WTC11 (cell line): ENCODE results near the gene CNIH3. TPM values are rescaled to one million over a fixed set of nuclear protein-coding genes. Genes with fewer than 3 reads are reported as not detected.

Experiments
- ATAC-seq: fragments of 200-7000 bp; cut with Tn5 transposase; 2 replicates; pipeline ENCODE4 v1.10.0; 2021; ENCODE audit warnings: mild to moderate bottlenecking, moderate library complexity
- CTCF ChIA-PET: fragments of 300-600 bp; sonication (Branson Sonifier 250); formaldehyde crosslinking; loops from one replicate; lab custom pipeline; 2021; ENCODE audit warnings: antibody characterized with exemption; lab: Charles Lee
- POLR2A ChIA-PET: fragments of 350-600 bp; sonication (Branson Sonifier 250); formaldehyde crosslinking; loops from one replicate; lab custom pipeline; 2021; ENCODE audit warnings: antibody characterized with exemption; lab: Charles Lee
- DNase-seq: peaks from one replicate; pipeline ENCODE4 v3.0.0; 2021; ENCODE audit warnings: low spot score
- H3K27ac Mint-ChIP-seq: 2 replicates; pipeline ENCODE4 v1.8.0; 2021; ENCODE audit warnings: mixed read lengths
- H3K27me3 Mint-ChIP-seq: 2 replicates; pipeline ENCODE4 v1.8.0; 2021; ENCODE audit warnings: low read depth, mild to moderate bottlenecking, moderate library complexity, mixed read lengths
- H3K36me3 Mint-ChIP-seq: 2 replicates; pipeline ENCODE4 v1.8.0; 2021; ENCODE audit warnings: mixed read lengths
- H3K4me1 Mint-ChIP-seq: 2 replicates; pipeline ENCODE4 v1.8.0; 2022; ENCODE audit warnings: mixed read lengths
- H3K4me3 Mint-ChIP-seq: 2 replicates; pipeline ENCODE4 v1.8.0; 2021; ENCODE audit warnings: mild to moderate bottlenecking, moderate library complexity, mixed read lengths
- H3K9me3 Mint-ChIP-seq: 2 replicates; pipeline ENCODE4 v1.8.0; 2021; ENCODE audit warnings: mixed read lengths
- CBFB ChIP-seq: sonication (generic); formaldehyde crosslinking; IDR thresholded peaks from 2 replicates; pipeline ENCODE4 v1.8.1; 2022; ENCODE audit warnings: mild to moderate bottlenecking, low read depth, missing genetic modification reagents
- CREB1 ChIP-seq: sonication (generic); formaldehyde crosslinking; IDR thresholded peaks from 2 replicates; pipeline ENCODE4 v1.8.0; 2023; ENCODE audit warnings: mild to moderate bottlenecking, missing genetic modification reagents
- EMX1 ChIP-seq: fragments of 250-450 bp; sonication (Bioruptor Pico); IDR thresholded peaks from 2 replicates; pipeline ENCODE4 v1.8.0; 2021; ENCODE audit warnings: mild to moderate bottlenecking
- ETV6 ChIP-seq: sonication (generic); formaldehyde crosslinking; IDR thresholded peaks from 2 replicates; pipeline ENCODE4 v1.8.1; 2022; ENCODE audit warnings: mild to moderate bottlenecking, missing genetic modification reagents
- FOXP1 ChIP-seq: sonication (generic); formaldehyde crosslinking; IDR thresholded peaks from 2 replicates; pipeline ENCODE4 v1.8.0; 2022; ENCODE audit warnings: missing genetic modification reagents, mild to moderate bottlenecking, moderate library complexity, borderline replicate concordance
- GTF2I ChIP-seq: fragments of 250-450 bp; sonication (Bioruptor Pico); conservative IDR thresholded peaks from 2 replicates; pipeline ENCODE4 v1.4.0; 2021; ENCODE audit warnings: mild to moderate bottlenecking
- HMGA2 ChIP-seq: fragments of 250-450 bp; sonication (Bioruptor Pico); IDR thresholded peaks from 2 replicates; pipeline ENCODE4 v1.4.0; 2021; ENCODE audit warnings: mild to moderate bottlenecking, moderate library complexity
- JAZF1 ChIP-seq: fragments of 250-450 bp; sonication (Bioruptor Pico); IDR thresholded peaks from 2 replicates; pipeline ENCODE4 v1.9.0; 2021; ENCODE audit warnings: moderate library complexity, mild to moderate bottlenecking, inconsistent platforms
- RORB ChIP-seq: fragments of 250-450 bp; sonication (Bioruptor Pico); IDR thresholded peaks from 2 replicates; pipeline ENCODE4 v1.9.0; 2021; ENCODE audit warnings: mild to moderate bottlenecking
- SMAD3 ChIP-seq: sonication (generic); formaldehyde crosslinking; IDR thresholded peaks from 2 replicates; pipeline ENCODE4 v1.8.0; 2022; ENCODE audit warnings: missing genetic modification reagents, mild to moderate bottlenecking, borderline replicate concordance
- ZNF121 ChIP-seq: sonication (generic); formaldehyde crosslinking; IDR thresholded peaks from 2 replicates; pipeline ENCODE4 v1.8.0; 2023; ENCODE audit warnings: missing genetic modification reagents
- ZNF416 ChIP-seq: fragments of 250-450 bp; sonication (Bioruptor Pico); IDR thresholded peaks from 2 replicates; pipeline ENCODE4 v1.9.0; 2021; ENCODE audit warnings: mild to moderate bottlenecking, inconsistent platforms
- ZNF423 ChIP-seq: fragments of 250-450 bp; sonication (Bioruptor Pico); IDR thresholded peaks from 2 replicates; pipeline ENCODE4 v2.1.2; 2022; ENCODE audit warnings: mild to moderate bottlenecking, moderate library complexity
- total RNA-seq: library from RNA; stranded (reverse); gene quantifications from 3 replicates; pipeline ENCODE4 v1.2.3, GENCODE V29; 2021
- TF ChIP-seq, protein P1 (sequence below): sonication (generic); formaldehyde crosslinking; IDR thresholded peaks from 2 replicates; pipeline ENCODE4 v1.8.0; 2022; ENCODE audit warnings: missing genetic modification reagents
- TF ChIP-seq, protein P2 (sequence below): fragments of 250-450 bp; sonication (Bioruptor Pico); IDR thresholded peaks from 2 replicates; pipeline ENCODE4 v1.9.0; 2021; ENCODE audit warnings: mild to moderate bottlenecking
- TF ChIP-seq, protein P3 (sequence below): fragments of 200-600 bp; IDR thresholded peaks from 2 replicates; pipeline ENCODE4 v1.8.0; 2022; ENCODE audit warnings: antibody characterized with exemption
- TF ChIP-seq, protein P4 (sequence below): sonication (generic); formaldehyde crosslinking; IDR thresholded peaks from 2 replicates; pipeline ENCODE4 v1.8.1; 2022; ENCODE audit warnings: low read depth, missing genetic modification reagents, borderline replicate concordance
- TF ChIP-seq, protein P5 (sequence below): sonication (generic); formaldehyde crosslinking; IDR thresholded peaks from 2 replicates; pipeline ENCODE4 v1.8.1; 2023; ENCODE audit warnings: mild to moderate bottlenecking, missing genetic modification reagents
- TF ChIP-seq, protein P6 (sequence below): fragments of 250-450 bp; sonication (Bioruptor Pico); IDR thresholded peaks from 2 replicates; pipeline ENCODE4 v1.9.0; 2021; ENCODE audit warnings: moderate library complexity, mild to moderate bottlenecking, inconsistent platforms, borderline replicate concordance
- TF ChIP-seq, protein P7 (sequence below): sonication (generic); formaldehyde crosslinking; IDR thresholded peaks from 2 replicates; pipeline ENCODE4 v1.8.0; 2022; ENCODE audit warnings: mild to moderate bottlenecking, missing genetic modification reagents
- TF ChIP-seq, protein P8 (sequence below): sonication (generic); formaldehyde crosslinking; IDR thresholded peaks from 2 replicates; pipeline ENCODE4 v1.8.0; 2022; ENCODE audit warnings: mild to moderate bottlenecking, missing genetic modification reagents
- TF ChIP-seq, protein P9 (sequence below): sonication (generic); formaldehyde crosslinking; IDR thresholded peaks from 2 replicates; pipeline ENCODE4 v1.8.1; 2023; ENCODE audit warnings: mild to moderate bottlenecking, moderate library complexity, missing genetic modification reagents

Gene CNIH3
- total RNA-seq, 1 experiment from 2014 or later = 8.1 TPM

DNA sequence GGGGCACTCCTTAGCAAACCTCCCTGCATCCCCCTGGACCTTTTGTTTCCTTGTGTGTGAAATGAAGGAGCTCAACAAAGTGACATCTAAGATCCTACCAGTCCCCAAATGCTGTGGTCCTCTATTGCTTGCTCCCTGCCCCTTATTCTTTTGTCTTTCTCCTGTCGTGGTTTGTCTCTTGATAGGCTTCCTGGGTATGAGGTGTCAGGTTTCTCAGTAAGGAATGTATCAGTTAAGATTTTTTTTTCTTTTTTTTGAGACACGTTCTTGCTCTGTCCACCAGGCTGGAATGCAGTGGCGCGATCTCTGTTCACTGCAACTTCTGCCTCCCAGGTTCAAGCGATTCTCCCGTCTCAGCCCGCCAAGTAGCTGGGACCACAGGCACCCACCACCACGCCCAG is 16.8 kb downstream of the CNIH3 start (continued):
- TF ChIP-seq, protein P1, sequence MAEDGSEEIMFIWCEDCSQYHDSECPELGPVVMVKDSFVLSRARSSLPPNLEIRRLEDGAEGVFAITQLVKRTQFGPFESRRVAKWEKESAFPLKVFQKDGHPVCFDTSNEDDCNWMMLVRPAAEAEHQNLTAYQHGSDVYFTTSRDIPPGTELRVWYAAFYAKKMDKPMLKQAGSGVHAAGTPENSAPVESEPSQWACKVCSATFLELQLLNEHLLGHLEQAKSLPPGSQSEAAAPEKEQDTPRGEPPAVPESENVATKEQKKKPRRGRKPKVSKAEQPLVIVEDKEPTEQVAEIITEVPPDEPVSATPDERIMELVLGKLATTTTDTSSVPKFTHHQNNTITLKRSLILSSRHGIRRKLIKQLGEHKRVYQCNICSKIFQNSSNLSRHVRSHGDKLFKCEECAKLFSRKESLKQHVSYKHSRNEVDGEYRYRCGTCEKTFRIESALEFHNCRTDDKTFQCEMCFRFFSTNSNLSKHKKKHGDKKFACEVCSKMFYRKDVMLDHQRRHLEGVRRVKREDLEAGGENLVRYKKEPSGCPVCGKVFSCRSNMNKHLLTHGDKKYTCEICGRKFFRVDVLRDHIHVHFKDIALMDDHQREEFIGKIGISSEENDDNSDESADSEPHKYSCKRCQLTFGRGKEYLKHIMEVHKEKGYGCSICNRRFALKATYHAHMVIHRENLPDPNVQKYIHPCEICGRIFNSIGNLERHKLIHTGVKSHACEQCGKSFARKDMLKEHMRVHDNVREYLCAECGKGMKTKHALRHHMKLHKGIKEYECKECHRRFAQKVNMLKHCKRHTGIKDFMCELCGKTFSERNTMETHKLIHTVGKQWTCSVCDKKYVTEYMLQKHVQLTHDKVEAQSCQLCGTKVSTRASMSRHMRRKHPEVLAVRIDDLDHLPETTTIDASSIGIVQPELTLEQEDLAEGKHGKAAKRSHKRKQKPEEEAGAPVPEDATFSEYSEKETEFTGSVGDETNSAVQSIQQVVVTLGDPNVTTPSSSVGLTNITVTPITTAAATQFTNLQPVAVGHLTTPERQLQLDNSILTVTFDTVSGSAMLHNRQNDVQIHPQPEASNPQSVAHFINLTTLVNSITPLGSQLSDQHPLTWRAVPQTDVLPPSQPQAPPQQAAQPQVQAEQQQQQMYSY = no peak
- TF ChIP-seq, protein P2, sequence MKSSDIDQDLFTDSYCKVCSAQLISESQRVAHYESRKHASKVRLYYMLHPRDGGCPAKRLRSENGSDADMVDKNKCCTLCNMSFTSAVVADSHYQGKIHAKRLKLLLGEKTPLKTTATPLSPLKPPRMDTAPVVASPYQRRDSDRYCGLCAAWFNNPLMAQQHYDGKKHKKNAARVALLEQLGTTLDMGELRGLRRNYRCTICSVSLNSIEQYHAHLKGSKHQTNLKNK (CRISPR knock-in tag) = no peak
- TF ChIP-seq ZNF423 (CRISPR knock-in tag) = no peak
- no peak for TF ChIP-seq FOXP1 (CRISPR knock-in tag)
- TF ChIP-seq CBFB (CRISPR knock-in tag) = no peak
- TF ChIP-seq GTF2I (CRISPR knock-in tag) = no peak
- TF ChIP-seq, protein P3, sequence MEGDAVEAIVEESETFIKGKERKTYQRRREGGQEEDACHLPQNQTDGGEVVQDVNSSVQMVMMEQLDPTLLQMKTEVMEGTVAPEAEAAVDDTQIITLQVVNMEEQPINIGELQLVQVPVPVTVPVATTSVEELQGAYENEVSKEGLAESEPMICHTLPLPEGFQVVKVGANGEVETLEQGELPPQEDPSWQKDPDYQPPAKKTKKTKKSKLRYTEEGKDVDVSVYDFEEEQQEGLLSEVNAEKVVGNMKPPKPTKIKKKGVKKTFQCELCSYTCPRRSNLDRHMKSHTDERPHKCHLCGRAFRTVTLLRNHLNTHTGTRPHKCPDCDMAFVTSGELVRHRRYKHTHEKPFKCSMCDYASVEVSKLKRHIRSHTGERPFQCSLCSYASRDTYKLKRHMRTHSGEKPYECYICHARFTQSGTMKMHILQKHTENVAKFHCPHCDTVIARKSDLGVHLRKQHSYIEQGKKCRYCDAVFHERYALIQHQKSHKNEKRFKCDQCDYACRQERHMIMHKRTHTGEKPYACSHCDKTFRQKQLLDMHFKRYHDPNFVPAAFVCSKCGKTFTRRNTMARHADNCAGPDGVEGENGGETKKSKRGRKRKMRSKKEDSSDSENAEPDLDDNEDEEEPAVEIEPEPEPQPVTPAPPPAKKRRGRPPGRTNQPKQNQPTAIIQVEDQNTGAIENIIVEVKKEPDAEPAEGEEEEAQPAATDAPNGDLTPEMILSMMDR = no peak
- no peak for TF ChIP-seq SMAD3 (CRISPR knock-in tag)
- TF ChIP-seq EMX1 (CRISPR knock-in tag) = no peak
- TF ChIP-seq RORB (CRISPR knock-in tag) = no peak

DNA sequence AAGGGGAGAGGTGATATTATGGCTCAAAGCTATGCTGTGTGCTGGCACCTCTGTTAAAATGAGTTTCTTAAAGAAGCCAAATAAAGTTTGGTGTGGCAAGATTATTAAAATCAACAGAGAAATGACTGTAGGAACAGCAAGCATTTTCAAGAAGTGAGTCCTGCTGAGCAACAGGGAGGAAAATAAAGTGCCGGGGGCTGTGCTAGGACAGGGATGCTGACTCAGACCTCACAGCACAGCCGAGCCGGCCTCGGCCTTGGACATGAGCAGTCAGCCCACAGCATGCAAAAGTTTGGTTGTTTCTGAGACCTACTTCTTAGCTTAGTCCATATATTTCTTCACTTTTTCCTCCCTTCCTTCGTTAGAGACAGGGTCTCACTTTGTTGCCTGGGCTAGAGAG is 19.2 kb downstream of the CNIH3 start:
- H3K9me3 Mint-ChIP-seq = no peaks in the 10 kb centered on the region
- H3K27ac Mint-ChIP-seq = no peak overlapping the region
- POLR2A ChIA-PET = no interaction called here
- H3K4me1 Mint-ChIP-seq = peaks cover 43% of the 10 kb centered on the region
- H3K36me3 Mint-ChIP-seq = no peaks in the 10 kb centered on the region
- DNase-seq = no peak
- CTCF ChIA-PET = interaction anchor here (0.6 to 4.3 kb wide), 3 partner anchors 8 to 287 kb away, joined by 3 to 19 read pairs (median 9); no protein-coding TSS in a partner anchor
- H3K27me3 Mint-ChIP-seq = no peaks in the 10 kb centered on the region
- TF ChIP-seq, protein P4, sequence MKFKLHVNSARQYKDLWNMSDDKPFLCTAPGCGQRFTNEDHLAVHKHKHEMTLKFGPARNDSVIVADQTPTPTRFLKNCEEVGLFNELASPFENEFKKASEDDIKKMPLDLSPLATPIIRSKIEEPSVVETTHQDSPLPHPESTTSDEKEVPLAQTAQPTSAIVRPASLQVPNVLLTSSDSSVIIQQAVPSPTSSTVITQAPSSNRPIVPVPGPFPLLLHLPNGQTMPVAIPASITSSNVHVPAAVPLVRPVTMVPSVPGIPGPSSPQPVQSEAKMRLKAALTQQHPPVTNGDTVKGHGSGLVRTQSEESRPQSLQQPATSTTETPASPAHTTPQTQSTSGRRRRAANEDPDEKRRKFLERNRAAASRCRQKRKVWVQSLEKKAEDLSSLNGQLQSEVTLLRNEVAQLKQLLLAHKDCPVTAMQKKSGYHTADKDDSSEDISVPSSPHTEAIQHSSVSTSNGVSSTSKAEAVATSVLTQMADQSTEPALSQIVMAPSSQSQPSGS (CRISPR knock-in tag) = no peak
- TF ChIP-seq EMX1 (CRISPR knock-in tag) = no peak
- TF ChIP-seq, protein P5, sequence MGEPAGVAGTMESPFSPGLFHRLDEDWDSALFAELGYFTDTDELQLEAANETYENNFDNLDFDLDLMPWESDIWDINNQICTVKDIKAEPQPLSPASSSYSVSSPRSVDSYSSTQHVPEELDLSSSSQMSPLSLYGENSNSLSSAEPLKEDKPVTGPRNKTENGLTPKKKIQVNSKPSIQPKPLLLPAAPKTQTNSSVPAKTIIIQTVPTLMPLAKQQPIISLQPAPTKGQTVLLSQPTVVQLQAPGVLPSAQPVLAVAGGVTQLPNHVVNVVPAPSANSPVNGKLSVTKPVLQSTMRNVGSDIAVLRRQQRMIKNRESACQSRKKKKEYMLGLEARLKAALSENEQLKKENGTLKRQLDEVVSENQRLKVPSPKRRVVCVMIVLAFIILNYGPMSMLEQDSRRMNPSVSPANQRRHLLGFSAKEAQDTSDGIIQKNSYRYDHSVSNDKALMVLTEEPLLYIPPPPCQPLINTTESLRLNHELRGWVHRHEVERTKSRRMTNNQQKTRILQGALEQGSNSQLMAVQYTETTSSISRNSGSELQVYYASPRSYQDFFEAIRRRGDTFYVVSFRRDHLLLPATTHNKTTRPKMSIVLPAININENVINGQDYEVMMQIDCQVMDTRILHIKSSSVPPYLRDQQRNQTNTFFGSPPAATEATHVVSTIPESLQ (CRISPR knock-in tag) = no peak
- TF ChIP-seq HMGA2 = no peak
- H3K4me3 Mint-ChIP-seq = no peak overlapping the region
- no peak for ATAC-seq

DNA sequence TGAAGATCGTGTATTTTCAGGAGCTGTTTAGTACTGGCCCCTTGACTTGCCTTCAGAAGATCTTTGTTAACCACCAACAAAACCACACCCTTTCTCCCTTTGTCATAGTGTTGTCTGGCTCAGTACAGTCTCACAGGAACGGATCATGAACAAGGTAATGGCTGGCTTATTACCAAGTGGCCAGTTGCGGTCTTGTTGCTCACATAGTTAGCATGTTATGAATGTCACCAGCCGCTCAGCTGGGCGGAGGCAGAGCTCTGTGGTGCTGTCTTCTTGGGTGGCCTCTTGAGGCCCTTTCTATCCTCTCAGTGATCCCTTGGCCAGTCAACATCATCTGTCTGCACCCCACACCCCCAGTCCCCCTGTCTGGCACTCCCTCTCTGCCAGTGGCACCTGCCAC is 21.4 kb downstream of the CNIH3 start:
- H3K36me3 Mint-ChIP-seq = no peaks in the 10 kb centered on the region
- DNase-seq = no peak
- ChIA-PET POLR2A (no interaction called here), CTCF (interaction anchor here (1.3 kb wide), 1 partner anchor 285 kb away, joined by 5 read pairs; no protein-coding TSS in a partner anchor)
- H3K27me3 Mint-ChIP-seq = no peaks in the 10 kb centered on the region
- H3K4me1 Mint-ChIP-seq = peaks cover 40% of the 10 kb centered on the region
- H3K9me3 Mint-ChIP-seq = no peaks in the 10 kb centered on the region
- H3K4me3 Mint-ChIP-seq = no peak overlapping the region
- no peak overlapping the region for H3K27ac Mint-ChIP-seq
- ATAC-seq = no peak
- TF ChIP-seq, protein P6, sequence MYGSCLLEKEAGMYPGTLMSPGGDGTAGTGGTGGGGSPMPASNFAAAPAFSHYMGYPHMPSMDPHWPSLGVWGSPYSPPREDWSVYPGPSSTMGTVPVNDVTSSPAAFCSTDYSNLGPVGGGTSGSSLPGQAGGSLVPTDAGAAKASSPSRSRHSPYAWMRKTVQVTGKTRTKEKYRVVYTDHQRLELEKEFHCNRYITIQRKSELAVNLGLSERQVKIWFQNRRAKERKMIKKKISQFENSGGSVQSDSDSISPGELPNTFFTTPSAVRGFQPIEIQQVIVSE (CRISPR knock-in tag) = no peak
- TF ChIP-seq ZNF121 (no peak), RORB (CRISPR knock-in tag) (no peak), CREB1 (CRISPR knock-in tag) (no peak), GTF2I (CRISPR knock-in tag) (no peak), ETV6 (CRISPR knock-in tag) (no peak), JAZF1 (CRISPR knock-in tag) (no peak), ZNF416 (CRISPR knock-in tag) (no peak)
- TF ChIP-seq, protein P7, sequence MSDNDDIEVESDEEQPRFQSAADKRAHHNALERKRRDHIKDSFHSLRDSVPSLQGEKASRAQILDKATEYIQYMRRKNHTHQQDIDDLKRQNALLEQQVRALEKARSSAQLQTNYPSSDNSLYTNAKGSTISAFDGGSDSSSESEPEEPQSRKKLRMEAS = no peak
- TF ChIP-seq, protein P8, sequence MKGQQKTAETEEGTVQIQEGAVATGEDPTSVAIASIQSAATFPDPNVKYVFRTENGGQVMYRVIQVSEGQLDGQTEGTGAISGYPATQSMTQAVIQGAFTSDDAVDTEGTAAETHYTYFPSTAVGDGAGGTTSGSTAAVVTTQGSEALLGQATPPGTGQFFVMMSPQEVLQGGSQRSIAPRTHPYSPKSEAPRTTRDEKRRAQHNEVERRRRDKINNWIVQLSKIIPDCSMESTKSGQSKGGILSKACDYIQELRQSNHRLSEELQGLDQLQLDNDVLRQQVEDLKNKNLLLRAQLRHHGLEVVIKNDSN (CRISPR knock-in tag) = no peak
- TF ChIP-seq, protein P9, sequence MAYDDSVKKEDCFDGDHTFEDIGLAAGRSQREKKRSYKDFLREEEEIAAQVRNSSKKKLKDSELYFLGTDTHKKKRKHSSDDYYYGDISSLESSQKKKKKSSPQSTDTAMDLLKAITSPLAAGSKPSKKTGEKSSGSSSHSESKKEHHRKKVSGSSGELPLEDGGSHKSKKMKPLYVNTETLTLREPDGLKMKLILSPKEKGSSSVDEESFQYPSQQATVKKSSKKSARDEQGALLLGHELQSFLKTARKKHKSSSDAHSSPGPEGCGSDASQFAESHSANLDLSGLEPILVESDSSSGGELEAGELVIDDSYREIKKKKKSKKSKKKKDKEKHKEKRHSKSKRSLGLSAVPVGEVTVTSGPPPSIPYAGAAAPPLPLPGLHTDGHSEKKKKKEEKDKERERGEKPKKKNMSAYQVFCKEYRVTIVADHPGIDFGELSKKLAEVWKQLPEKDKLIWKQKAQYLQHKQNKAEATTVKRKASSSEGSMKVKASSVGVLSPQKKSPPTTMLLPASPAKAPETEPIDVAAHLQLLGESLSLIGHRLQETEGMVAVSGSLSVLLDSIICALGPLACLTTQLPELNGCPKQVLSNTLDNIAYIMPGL (CRISPR knock-in tag) = no peak
